GM23248 (cell line): ENCODE measurements around the gene GGPS1. TPM values are rescaled to one million over a fixed set of nuclear protein-coding genes. Genes with fewer than 3 reads are reported as not detected.
"Not testable (repeated sequence)": the region's sequence is repeated elsewhere in the genome, so short reads cannot be mapped to it uniquely, and the experiment has no call there.

ENCODE experiments used
- DNase-seq: peaks from one replicate; pipeline ENCODE4 v3.0.0-alpha.2; 2015
- H2AFZ ChIP-seq: fragments of 200-600 bp; sonication (generic); 2 replicates; pipeline ENCODE4 v1.6.1; 2016; ENCODE audit warnings: antibody characterized with exemption
- H3F3A ChIP-seq: fragments of 200-600 bp; sonication (generic); 2 replicates; pipeline ENCODE4 v1.6.1; 2016; ENCODE audit warnings: mild to moderate bottlenecking, antibody characterized with exemption, mixed run types; ENCODE audit not compliant: insufficient read depth
- H3K27ac ChIP-seq: fragments of 200-600 bp; sonication (generic); 2 replicates; pipeline ENCODE4 v1.5.1; 2016; ENCODE audit warnings: mild to moderate bottlenecking
- H3K27me3 ChIP-seq: fragments of 200-600 bp; sonication (generic); replicated peaks from 2 replicates; pipeline ENCODE4 v1.6.1; 2016; ENCODE audit warnings: mild to moderate bottlenecking; ENCODE audit not compliant: insufficient read depth
- H3K36me3 ChIP-seq: fragments of 200-600 bp; sonication (generic); 2 replicates; pipeline ENCODE4 v1.6.1; 2016; ENCODE audit warnings: low read depth, mild to moderate bottlenecking
- H3K4me1 ChIP-seq: fragments of 200-600 bp; sonication (generic); 2 replicates; pipeline ENCODE4 v1.6.1; 2016; ENCODE audit warnings: mild to moderate bottlenecking; ENCODE audit not compliant: insufficient read depth
- H3K4me2 ChIP-seq: fragments of 200-600 bp; sonication (generic); one replicate; pipeline ENCODE4 v1.6.1; 2016; ENCODE audit warnings: mild to moderate bottlenecking; ENCODE audit not compliant: unreplicated experiment
- H3K4me3 ChIP-seq: fragments of 200-600 bp; sonication (generic); 2 replicates; pipeline ENCODE4 v1.5.1; 2016; ENCODE audit warnings: mild to moderate bottlenecking
- H3K79me2 ChIP-seq: fragments of 200-600 bp; sonication (generic); 2 replicates; pipeline ENCODE4 v1.6.1; 2016; ENCODE audit warnings: mild to moderate bottlenecking; ENCODE audit not compliant: insufficient read depth
- H3K9ac ChIP-seq: fragments of 200-600 bp; sonication (generic); 2 replicates; pipeline ENCODE4 v1.6.1; 2016; ENCODE audit warnings: mild to moderate bottlenecking
- H3K9me2 ChIP-seq: fragments of 200-600 bp; sonication (generic); 2 replicates; pipeline ENCODE4 v1.6.1; 2016; ENCODE audit warnings: mixed run types, mild to moderate bottlenecking, moderate library complexity; ENCODE audit not compliant: insufficient read depth
- H3K9me3 ChIP-seq: fragments of 200-600 bp; sonication (generic); one replicate; pipeline ENCODE4 v1.6.1; 2017; ENCODE audit warnings: low read depth
- H4K20me1 ChIP-seq: fragments of 200-600 bp; sonication (generic); 2 replicates; pipeline ENCODE4 v1.6.0; 2016; ENCODE audit not compliant: insufficient read depth
- EZH2 ChIP-seq: fragments of 200-600 bp; sonication (generic); IDR thresholded peaks from 2 replicates; pipeline ENCODE4 v1.6.1; 2018; ENCODE audit warnings: antibody characterized with exemption, mild to moderate bottlenecking; ENCODE audit not compliant: insufficient read depth, poor library complexity, severe bottlenecking
- EZH2phosphoT487 ChIP-seq: fragments of 200-600 bp; sonication (generic); IDR thresholded peaks from 2 replicates; pipeline ENCODE4 v1.6.1; 2018; ENCODE audit warnings: antibody characterized with exemption, moderate library complexity, mild to moderate bottlenecking, low read depth; ENCODE audit not compliant: insufficient read depth
- WGBS, 2 experiments: methylation state at CpG; one replicate each; pipeline ENCODE4 v1.1.6; 2015 to 2017; ENCODE audit warnings: low lambda C conversion rate in 2 of 2, low coverage in 1 of 2; ENCODE audit errors: missing lambda C conversion rate in 2 of 2; 5-methylcytosine and 5-hydroxymethylcytosine counted together
- in situ Hi-C: fragments of 300-500 bp; cut with MboI; formaldehyde crosslinking; loops from 2 replicates; pipeline ENCODE4 v1.15.0; 2020
- polyA plus RNA-seq: library from polyadenylated mRNA; unstranded; fragments of >200 nt; fragmentation: Nextera tagmentation; extraction: Ambion mirVana; gene quantifications from 2 replicates; pipeline ENCODE4 v1.2.1, GENCODE V29; 2016
- total RNA-seq: library from RNA; depleted of rRNA; stranded (reverse); fragments of >200 nt; shearing (Covaris generic); gene quantifications from 2 replicates; pipeline ENCODE4 v1.2.3, GENCODE V29; 2014

The GGPS1 gene
- total and polyA plus RNA-seq, 2 experiments from 2014 or later = 33.6 to 59.9 TPM

- TF ChIP-seq EZH2phosphoT487 = no peak
- TF ChIP-seq EZH2 = no peak
- peak; percentile 99 for DNase-seq
- peaks cover 9% of the 10 kb centered on the region; the same call in 1 of the 2 replicates for H3F3A ChIP-seq
- no peaks in the 10 kb centered on the region for H3K9me3 ChIP-seq
- H3K9ac ChIP-seq = peak within 1 kb of the TSS; percentile 80
- peak within 1 kb of the TSS; percentile 81 for H3K4me3 ChIP-seq
- WGBS, 2 experiments = 1 to 2% methylated on average over 38 of the region's 38 CpGs
- H3K27ac ChIP-seq = peak within 1 kb of the TSS; percentile 82
- H3K4me1 ChIP-seq = no peaks in the 10 kb centered on the region
- no peaks in the 10 kb centered on the region for H4K20me1 ChIP-seq
- no peaks in the 10 kb centered on the region for H3K27me3 ChIP-seq
- in situ Hi-C loops = no loop called here
- H2AFZ ChIP-seq = peak within 1 kb of the TSS; percentile 93
- H3K79me2 ChIP-seq = peaks cover 46% of the 10 kb centered on the region
- no peaks in the 10 kb centered on the region for H3K36me3 ChIP-seq
- H3K4me2 ChIP-seq = peak within 1 kb of the TSS; percentile 75
- no peaks in the 10 kb centered on the region for H3K9me2 ChIP-seq
Measured at GRCh38 chr1:235367000-235367908, 38.9 kb downstream of the GGPS1 start, which contains the start of gene TBCE. TSS of gene TBCE (plus strand) at chr1:235367427. CDS start at chr1:235380050, 12,623 bp downstream.

- Histone ChIP-seq H3K9me2 (no peaks in the 10 kb centered on the region), H3K9ac (peak overlapping the region; percentile 80; the same call in 1 of the 2 replicates), H3F3A (peaks cover 9% of the 10 kb centered on the region; the same call in 1 of the 2 replicates), H3K27me3 (no peaks in the 10 kb centered on the region), H3K9me3 (no peaks in the 10 kb centered on the region), H4K20me1 (no peaks in the 10 kb centered on the region), H2AFZ (peak overlapping the region; percentile 93; the same call in 1 of the 2 replicates), H3K4me2 (peak overlapping the region; percentile 75), H3K36me3 (no peaks in the 10 kb centered on the region), H3K4me3 (peak overlapping the region; percentile 81), H3K4me1 (no peaks in the 10 kb centered on the region), H3K79me2 (peaks cover 56% of the 10 kb centered on the region), H3K27ac (no peak overlapping the region)
- TF ChIP-seq EZH2 = no peak
- no peak for TF ChIP-seq EZH2phosphoT487
- in situ Hi-C loops = no loop called here
- no peak for DNase-seq
- 77 to 80% methylated on average over 5 of the region's 5 CpGs for WGBS, 2 experiments
Measured at GRCh38 chr1:235368428-235368827, 40.1 kb downstream of the GGPS1 start.

GRCh38 chr1:235369802-235370201, 41.4 kb downstream of the GGPS1 start:
- peaks cover 67% of the 10 kb centered on the region for H3K79me2 ChIP-seq
- no peak overlapping the region for H3K9ac ChIP-seq
- TF ChIP-seq EZH2phosphoT487 = no peak
- no peak for TF ChIP-seq EZH2
- H3F3A ChIP-seq = peaks cover 9% of the 10 kb centered on the region; the same call in 1 of the 2 replicates
- H3K9me2 ChIP-seq = no peaks in the 10 kb centered on the region
- no peak for DNase-seq
- no peak overlapping the region for H2AFZ ChIP-seq
- H3K27ac ChIP-seq = no peak overlapping the region
- no peaks in the 10 kb centered on the region for H3K4me1 ChIP-seq
- no peaks in the 10 kb centered on the region for H3K27me3 ChIP-seq
- H3K36me3 ChIP-seq = no peaks in the 10 kb centered on the region
- no peaks in the 10 kb centered on the region for H3K9me3 ChIP-seq
- H3K4me2 ChIP-seq = no peak overlapping the region
- no peaks in the 10 kb centered on the region for H4K20me1 ChIP-seq
- 94 to 95% methylated on average over 5 of the region's 5 CpGs for WGBS, 2 experiments
- in situ Hi-C loops = no loop called here
- H3K4me3 ChIP-seq = no peak overlapping the region

- H3F3A ChIP-seq = no peaks in the 10 kb centered on the region
Measured at GRCh38 chr1:235375919-235376605, 47.7 kb downstream of the GGPS1 start.

GRCh38 chr1:235378134-235378735, 49.9 kb downstream of the GGPS1 start:
- H3K9me3 ChIP-seq, H3K4me1 ChIP-seq, H3K27ac ChIP-seq, DNase-seq, H3K9ac ChIP-seq, H3K27me3 ChIP-seq, H3K4me3 ChIP-seq, H3K9me2 ChIP-seq, H2AFZ ChIP-seq, in situ Hi-C loops, H3K4me2 ChIP-seq, H4K20me1 ChIP-seq, H3F3A ChIP-seq: not testable (repeated sequence)
- 88% methylated on average over 11 of the region's 11 CpGs for WGBS, 2 experiments
- H3K36me3 ChIP-seq = peaks cover 14% of the 10 kb centered on the region; the same call in 1 of the 2 replicates
- peaks cover 76% of the 10 kb centered on the region for H3K79me2 ChIP-seq

More at GRCh38 chr1:235375919-235376605, 47.7 kb downstream of the GGPS1 start:
- H2AFZ ChIP-seq = no peak overlapping the region
- no peak overlapping the region for H3K4me2 ChIP-seq
- H3K9me3 ChIP-seq = no peaks in the 10 kb centered on the region
- no peaks in the 10 kb centered on the region for H3K27me3 ChIP-seq
- peaks cover 92% of the 10 kb centered on the region for H3K79me2 ChIP-seq
- H3K27ac ChIP-seq = no peak overlapping the region
- H3K4me3 ChIP-seq = no peak overlapping the region
- in situ Hi-C loops = no loop called here
- 91 to 92% methylated on average over 6 of the region's 6 CpGs for WGBS, 2 experiments
- no peak overlapping the region for H3K9ac ChIP-seq
- no peaks in the 10 kb centered on the region for H4K20me1 ChIP-seq
- TF ChIP-seq EZH2 (no peak), EZH2phosphoT487 (no peak)
- no peak for DNase-seq
- H3K4me1 ChIP-seq = no peaks in the 10 kb centered on the region
- no peaks in the 10 kb centered on the region for H3K9me2 ChIP-seq
- H3K36me3 ChIP-seq = peaks cover 10% of the 10 kb centered on the region; the same call in 1 of the 2 replicates

- in situ Hi-C loops, H3K9me3 ChIP-seq, H3K27ac ChIP-seq, H3K9ac ChIP-seq, H3K4me3 ChIP-seq, H3K4me1 ChIP-seq, H4K20me1 ChIP-seq, DNase-seq, H3F3A ChIP-seq, H3K9me2 ChIP-seq, H3K4me2 ChIP-seq, H2AFZ ChIP-seq, H3K27me3 ChIP-seq: not testable (repeated sequence)
- 50 to 75% methylated on average over 1 of the region's 3 CpGs for WGBS, 2 experiments
- peaks cover 14% of the 10 kb centered on the region; the same call in 1 of the 2 replicates for H3K36me3 ChIP-seq
- peaks cover 49% of the 10 kb centered on the region for H3K79me2 ChIP-seq
Measured at GRCh38 chr1:235381955-235382739, 53.8 kb downstream of the GGPS1 start.
